Mammary epithelial cell (primary cell): ENCODE measurements around the gene CCDC83.
"Not testable (repeated sequence)": the region's sequence is repeated elsewhere in the genome, so short reads cannot be mapped to it uniquely, and the experiment has no call there.

Source experiments
- CTCF ChIP-seq, 2 donors: IDR thresholded peaks in 1 of 2; conservative IDR thresholded peaks in 1 of 2; 2 replicates each; pipeline ENCODE4 v1.5.1; 2011 to 2012; ENCODE audit warnings: inconsistent platforms in 2 of 2, low read length in 2 of 2, mild to moderate bottlenecking in 2 of 2, control low read depth in 1 of 2, low read depth in 1 of 2; ENCODE audit not compliant: insufficient read depth in 1 of 2; ENCODE audit errors: extremely low read depth in 1 of 2
- EZH2 ChIP-seq: IDR thresholded peaks from 2 replicates; pipeline ENCODE4 v1.6.1; 2012; ENCODE audit warnings: low read length, inconsistent platforms, borderline replicate concordance

- not testable (repeated sequence) for TF ChIP-seq CTCF (conservative IDR thresholded peaks at IDR 0.05 in 1 of 2, IDR thresholded peaks at IDR 0.05 in 1 of 2; ENCODE audit: extremely low read depth in 1 of 2, insufficient read depth in 1 of 2, low read depth in 1 of 2, low read length in 2 of 2); EZH2
Observed at GRCh38 chr11:85952108-85952485, 96.9 kb downstream of the CCDC83 start.
